HG03520 (cell line): ENCODE data around the gene PTPRU.
"Not testable (repeated sequence)": the region's sequence is repeated elsewhere in the genome, so short reads cannot be mapped to it uniquely, and the experiment has no call there.

Experiments
- ATAC-seq: cut with Tn5 transposase; IDR thresholded peaks from one replicate; pipeline ENCODE4 v1.9.1; 2021; ENCODE audit warnings: mild to moderate bottlenecking, moderate library complexity; ENCODE audit not compliant: unreplicated experiment

Gene PTPRU

DNA sequence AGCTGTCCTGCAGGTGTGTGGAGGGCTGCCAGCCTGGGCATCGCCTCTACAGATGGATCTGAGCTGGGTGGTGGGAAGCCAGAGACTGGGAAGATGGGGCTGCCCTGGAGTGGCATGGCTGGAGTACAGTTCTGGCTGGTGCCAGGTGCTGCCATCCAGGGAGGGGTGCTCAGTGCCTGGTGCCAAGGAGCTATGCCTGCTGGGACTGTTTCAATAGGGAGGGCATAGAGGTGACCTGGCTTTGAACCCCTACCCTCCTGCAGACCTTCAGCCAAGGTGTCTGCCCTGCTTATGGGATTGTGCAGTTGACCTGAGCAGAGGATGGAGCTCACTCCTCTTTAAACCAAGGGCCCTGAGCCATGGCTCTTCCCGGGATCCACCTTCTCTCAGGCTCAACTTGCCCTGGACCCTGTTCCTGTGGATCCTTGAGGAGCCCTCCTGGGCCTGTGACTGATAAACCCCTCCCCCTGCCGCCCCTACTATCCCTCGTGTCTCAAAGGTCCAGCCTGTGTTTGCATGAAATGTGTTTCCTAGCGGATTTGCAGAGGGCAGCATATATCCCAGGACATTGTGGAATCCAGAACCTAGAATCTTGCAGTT lies 48.7 kb downstream of the PTPRU start:
- ATAC-seq: no peak

- no peak for ATAC-seq
Measured at GRCh38 chr1:29285771-29286170, 49.4 kb downstream of the PTPRU start.

DNA sequence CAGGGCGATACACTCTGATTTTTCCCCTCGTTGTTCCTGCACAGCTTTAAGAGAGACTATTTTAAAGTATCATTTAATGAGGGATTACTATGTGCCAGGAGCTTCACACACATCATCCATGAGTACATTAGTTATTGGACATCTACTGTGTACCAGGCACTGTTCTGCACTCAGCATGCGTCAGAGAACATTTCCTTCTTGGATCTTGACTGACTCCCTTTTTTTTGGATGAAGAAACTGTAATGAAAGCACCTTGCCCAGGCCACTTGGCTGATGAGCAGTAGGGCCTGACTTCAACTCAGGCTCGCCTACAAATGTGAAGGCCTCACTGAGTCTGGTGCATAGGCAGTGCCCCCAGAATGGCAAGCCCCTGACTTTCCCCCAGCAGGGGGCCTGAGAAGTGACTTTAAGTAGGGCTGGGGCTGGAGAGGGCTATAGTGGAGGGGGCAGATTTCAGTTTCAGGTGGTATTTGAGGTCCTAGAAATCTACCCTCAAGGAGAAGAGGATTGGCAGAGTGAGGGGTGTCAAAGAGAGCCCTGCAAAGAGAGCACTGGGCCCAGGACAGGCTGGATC lies 50.0 kb downstream of the PTPRU start:
- ATAC-seq: no peak

DNA sequence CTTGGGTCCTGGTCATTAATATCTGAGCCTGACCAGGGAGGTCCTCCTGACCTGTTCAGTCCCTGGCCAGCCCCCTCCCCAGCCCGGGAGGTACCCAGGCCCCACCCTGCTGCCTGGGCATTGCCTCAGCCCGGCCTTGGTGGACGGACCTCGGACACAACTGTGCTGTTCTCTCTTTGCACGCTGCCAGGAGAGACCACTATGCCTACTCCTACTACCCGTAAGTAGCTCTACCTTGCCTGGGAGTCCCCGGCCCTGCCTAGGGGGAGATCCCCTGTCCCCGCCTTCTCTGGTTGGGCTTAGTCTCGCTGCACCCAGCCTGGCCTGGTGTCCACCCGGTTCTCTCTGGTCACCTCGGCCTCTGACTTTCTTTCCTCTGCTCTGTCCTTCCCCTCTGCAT lies 53.2 kb downstream of the PTPRU start:
- ATAC-seq: no peak

DNA sequence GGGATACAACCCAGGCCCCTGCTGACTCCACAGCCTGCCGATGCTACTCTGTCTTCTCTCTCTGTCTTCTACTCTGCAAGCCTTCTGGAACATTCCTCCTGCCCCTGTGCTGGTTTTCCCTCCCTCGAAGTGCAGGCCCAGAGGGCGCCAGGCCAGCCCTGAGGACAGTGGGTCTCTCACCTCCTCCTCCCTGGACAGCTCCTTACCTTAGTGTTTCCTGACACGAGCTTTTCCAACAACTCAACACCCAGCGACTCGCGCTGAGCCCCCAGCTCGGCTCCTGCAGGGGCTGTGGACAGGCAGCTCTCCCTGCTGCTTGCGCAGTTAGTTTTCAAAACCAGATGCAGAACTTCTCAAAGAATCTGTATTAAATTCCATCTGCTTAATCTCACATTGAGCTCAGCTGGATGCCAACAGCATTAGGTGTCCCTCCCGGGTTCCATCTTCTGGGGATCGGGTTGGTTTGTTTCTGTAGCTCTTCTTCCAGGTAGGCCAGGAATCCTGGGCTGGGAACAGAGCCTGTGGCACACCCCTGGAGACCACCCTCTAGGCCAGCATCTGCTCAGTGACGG lies 54.2 kb downstream of the PTPRU start:
- ATAC-seq: no peak

GRCh38 chr1:29291756-29292155 lies 55.4 kb downstream of the PTPRU start:
- no peak for ATAC-seq

DNA sequence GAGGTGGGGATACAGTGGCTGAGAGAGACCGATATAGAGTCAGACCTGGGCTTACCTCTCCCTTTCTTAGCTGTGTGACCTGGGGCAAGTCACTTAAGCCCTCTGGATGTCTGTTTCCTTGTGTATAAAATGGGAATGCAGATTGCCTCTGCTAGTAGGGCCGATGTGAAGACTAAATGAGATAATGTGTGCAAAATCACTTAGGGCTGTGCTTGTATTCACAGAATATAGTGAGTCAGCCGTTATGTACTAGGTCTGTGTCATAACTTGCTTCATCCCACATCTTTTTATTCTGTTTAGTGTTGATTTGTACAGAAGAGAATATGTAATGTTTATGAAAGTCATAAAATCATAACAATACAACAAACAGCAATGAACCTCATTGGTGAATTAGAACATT lies 56.0 kb downstream of the PTPRU start:
- ATAC-seq: no peak

- no peak for ATAC-seq
Measured at GRCh38 chr1:29297450-29297849, 61.1 kb downstream of the PTPRU start.

GRCh38 chr1:29298246-29298645 lies 61.9 kb downstream of the PTPRU start:
- no peak for ATAC-seq

- no peak for ATAC-seq
Measured at GRCh38 chr1:29299446-29299845, 63.1 kb downstream of the PTPRU start.

DNA sequence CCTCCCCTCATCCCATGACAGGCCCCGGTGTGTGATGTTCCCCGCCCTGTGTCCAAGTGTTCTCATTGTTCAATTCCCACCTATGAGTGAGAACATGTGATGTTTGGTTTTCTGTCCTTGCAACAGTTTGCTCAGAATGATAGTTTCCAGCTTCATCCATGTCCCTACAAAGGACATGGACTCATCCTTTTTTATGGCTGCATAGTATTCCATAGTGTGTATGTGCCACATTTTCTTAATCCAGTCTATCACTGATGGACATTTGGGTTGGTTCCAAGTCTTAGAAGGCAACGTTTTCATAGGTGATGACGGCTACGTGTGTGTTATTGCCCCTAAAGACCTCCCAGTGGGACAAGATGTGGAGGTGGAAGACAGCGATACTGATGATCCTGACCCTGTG lies 65.4 kb downstream of the PTPRU start:
- not testable (repeated sequence) for ATAC-seq

DNA sequence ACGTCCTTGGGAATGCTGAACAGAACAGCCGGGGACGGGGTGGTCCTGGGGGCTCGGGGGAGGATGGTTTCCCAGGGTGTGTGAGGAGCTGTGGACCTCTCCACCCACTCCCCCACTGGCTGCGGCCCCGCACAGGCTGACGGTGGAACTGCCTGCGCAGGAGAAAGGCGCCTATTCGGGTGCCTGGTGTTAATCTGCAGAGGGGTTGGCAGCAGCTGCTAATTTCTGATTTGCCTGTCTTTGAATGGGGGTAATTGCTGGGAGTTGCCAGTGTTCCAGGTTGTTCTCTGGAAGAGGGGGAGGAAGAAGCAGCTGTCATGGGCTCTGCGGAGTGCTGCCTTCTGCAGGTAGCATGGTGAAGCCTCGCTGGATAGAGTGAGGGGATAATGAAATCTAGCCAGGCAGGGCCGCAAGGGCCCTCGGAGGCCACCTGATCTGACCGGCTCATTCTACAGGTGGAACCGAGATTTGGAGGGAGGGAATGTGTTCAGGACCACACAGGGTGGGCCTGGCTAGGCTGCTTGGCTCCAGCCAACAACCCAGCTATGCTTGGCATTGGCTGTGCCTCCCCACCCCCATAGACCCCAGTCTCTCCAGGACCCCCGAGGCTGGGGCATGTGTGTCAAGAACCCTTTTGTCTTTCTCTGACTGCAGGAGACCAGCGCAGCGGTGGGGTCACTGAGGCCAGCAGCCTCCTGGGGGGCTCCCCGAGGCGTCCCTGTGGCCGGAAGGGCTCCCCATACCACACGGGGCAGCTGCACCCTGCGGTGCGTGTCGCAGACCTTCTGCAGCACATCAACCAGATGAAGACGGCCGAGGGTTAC lies 67.1 kb downstream of the PTPRU start:
- ATAC-seq: no peak

GRCh38 chr1:29304025-29304684 lies 67.8 kb downstream of the PTPRU start:
- no peak for ATAC-seq

- ATAC-seq: no peak
Measured at GRCh38 chr1:29305943-29306342, 69.6 kb downstream of the PTPRU start.

DNA sequence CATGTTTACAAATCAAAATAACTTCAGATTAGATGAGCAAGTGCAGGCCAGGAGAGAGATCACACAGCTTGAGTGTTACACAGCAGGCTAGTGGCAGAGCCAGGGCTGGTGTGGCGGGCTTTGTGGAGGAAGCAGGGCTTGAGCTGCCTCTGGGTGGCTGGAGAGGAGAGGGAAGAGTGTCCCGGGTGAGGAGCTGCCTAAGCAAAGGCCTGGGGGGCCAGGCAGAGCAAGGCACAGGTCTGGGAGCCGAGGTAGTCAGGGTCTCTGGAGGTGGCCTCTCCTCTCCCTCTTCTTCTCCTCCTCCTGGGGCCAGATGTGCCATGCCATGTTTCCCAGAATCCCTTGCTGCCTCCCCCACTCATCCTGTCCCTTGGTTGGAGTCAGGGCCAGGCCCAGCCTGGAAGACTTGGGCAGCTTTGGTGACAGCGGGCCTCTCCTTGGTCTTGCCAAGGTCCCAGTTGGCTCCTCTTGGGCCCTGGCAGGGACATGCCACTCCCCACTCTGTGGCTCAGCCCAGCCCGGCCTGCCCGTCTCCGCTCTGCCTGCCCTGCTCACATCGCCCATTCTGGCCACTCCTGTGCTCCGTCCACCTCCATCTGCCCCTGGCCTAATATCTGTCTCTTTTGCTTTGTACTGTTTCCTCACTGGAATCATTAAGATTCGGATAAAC lies 70.3 kb downstream of the PTPRU start:
- ATAC-seq: no peak

- no peak for ATAC-seq
Measured at GRCh38 chr1:29309075-29309474, 72.8 kb downstream of the PTPRU start.

DNA sequence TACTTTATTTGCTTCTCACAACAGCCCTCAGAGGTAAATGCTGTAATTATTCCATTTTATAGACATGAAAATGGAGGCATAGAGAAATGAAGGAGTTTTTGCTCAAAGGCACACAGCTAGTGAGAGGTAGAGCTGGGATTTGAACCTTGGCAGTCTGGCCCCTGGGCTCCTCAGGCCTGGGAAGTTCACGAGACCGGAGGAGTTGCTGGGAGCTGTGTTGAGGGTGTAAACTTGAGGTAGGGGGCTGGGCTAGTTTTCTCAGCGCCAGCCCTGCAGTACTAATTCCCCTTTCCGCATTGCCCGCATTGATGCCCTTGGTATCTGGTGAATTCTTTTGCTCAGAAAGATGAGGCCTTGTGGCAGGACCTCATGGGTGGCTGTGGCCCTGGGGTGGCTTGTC lies 73.3 kb downstream of the PTPRU start:
- no peak for ATAC-seq

DNA sequence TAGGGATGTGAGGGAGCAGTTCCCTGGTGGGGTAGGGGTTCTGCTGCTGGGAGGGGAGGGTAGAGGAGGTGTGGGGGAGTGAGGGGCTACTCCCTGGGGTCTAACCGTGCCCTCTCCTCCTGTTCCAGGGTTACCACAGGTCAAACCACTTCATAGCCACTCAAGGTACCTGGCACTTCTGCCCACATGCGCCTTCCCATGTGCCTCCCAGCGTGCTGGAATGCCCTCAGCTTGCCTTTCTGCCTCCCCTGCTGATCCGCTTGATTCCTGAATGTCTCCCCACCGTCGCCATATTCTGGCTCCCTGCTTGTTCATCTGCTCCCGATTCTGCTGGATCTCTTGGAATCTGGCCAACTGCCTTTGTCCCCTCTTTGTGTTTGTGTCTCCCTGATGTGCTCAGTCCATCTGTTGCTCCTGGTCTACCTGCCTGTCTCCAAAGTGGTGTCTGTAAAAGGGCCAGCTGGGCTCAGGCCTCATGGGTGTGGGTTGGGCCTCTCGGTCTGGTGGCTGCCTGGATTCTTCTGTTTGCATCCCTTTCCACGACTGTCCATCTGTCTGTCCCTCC lies 74.4 kb downstream of the PTPRU start:
- no peak for ATAC-seq

GRCh38 chr1:29311352-29312030 lies 75.2 kb downstream of the PTPRU start:
- ATAC-seq: no peak
